ENCODE measurements around the gene CXCL13. TPM values are rescaled to one million over a fixed set of nuclear protein-coding genes. Genes with fewer than 3 reads are reported as not detected.

CXCL13 gene
- polyA plus RNA-seq, 2 of the 4 experiments (the other 2 are of a cell fraction): not detected

DNA sequence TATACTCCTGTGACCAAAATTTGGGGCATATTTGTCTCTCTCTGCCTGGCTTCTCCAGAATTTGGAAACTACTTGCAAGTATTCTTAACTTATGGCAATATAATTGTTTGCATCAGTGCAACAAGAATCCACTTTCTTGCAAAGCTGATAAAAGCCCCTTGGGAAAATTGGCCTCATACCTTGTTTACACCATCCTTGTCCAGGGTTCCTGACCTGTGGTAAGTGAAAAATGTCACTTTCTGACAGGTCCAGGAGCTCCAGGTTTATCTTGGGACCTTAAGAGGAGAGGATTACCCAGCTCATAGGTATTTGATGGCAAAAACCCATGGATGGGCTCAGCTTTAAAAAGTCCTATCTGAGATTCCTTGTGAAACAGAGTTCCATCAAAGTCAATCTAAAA is 29.3 kb upstream of the CXCL13 start:
- ATAC-seq (no peak), FAIRE-seq (no peak), DNase-seq (ENCODE audit: low read depth in 1 of 2, low spot score in 1 of 2) (no peak)
- ChIA-PET CTCF (interaction anchor here (1.1 to 2.1 kb wide), 2 partner anchors 14 to 25 kb away, joined by 3 to 5 read pairs; no protein-coding TSS in a partner anchor), POLR2A (no interaction called here)
- no peaks in the 10 kb centered on the region for H3K9me3 ChIP-seq
- H3K27ac ChIP-seq: no peak overlapping the region
- H3K4me2 ChIP-seq: no peak overlapping the region
- no peak for TF ChIP-seq HOXB13 (CRISPR knock-in tag; IDR thresholded peaks at IDR 0.05; ENCODE audit: low read depth)
- no peak for TF ChIP-seq CEBPB (IDR thresholded peaks at IDR 0.05)
- TF ChIP-seq POLR2AphosphoS2 (conservative IDR thresholded peaks at IDR 0.05; ENCODE audit: low read length): no peak
- TF ChIP-seq, protein P1, sequence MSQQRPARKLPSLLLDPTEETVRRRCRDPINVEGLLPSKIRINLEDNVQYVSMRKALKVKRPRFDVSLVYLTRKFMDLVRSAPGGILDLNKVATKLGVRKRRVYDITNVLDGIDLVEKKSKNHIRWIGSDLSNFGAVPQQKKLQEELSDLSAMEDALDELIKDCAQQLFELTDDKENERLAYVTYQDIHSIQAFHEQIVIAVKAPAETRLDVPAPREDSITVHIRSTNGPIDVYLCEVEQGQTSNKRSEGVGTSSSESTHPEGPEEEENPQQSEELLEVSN (IDR thresholded peaks at IDR 0.05; ENCODE audit: borderline replicate concordance, low read depth): no peak
- TF ChIP-seq ZFP36 (IDR thresholded peaks at IDR 0.05; ENCODE audit: borderline replicate concordance, partially characterized antibody): no peak
- TF ChIP-seq MAFK (IDR thresholded peaks at IDR 0.05; ENCODE audit: partially characterized antibody): no peak
- no peak for TF ChIP-seq EHF (CRISPR knock-in tag; IDR thresholded peaks at IDR 0.05)
- H3K4me1 ChIP-seq: peaks cover 11% of the 10 kb centered on the region; the same call in 2 of the 3 replicates
- no peak overlapping the region for H3K4me3 ChIP-seq

- TF ChIP-seq HDAC2 (IDR thresholded peaks at IDR 0.05): no peak
- no peak for TF ChIP-seq RFX5 (IDR thresholded peaks at IDR 0.05)
- TF ChIP-seq MAX (IDR thresholded peaks at IDR 0.05): no peak
- no peak for TF ChIP-seq MAZ (IDR thresholded peaks at IDR 0.05; ENCODE audit: borderline replicate concordance, low read depth, low read length)
- TF ChIP-seq HOXB13 (CRISPR knock-in tag; IDR thresholded peaks at IDR 0.05; ENCODE audit: low read depth): no peak
- no peak for TF ChIP-seq JUN (IDR thresholded peaks at IDR 0.05)
- Histone ChIP-seq H3K9me3 (no peaks in the 10 kb centered on the region), H3K4me3 (no peak overlapping the region), H3K4me1 (peaks cover 16% of the 10 kb centered on the region; the same call in 2 of the 3 replicates), H3K4me2 (no peak overlapping the region), H3K27ac (no peak overlapping the region)
- ATAC-seq (no peak), FAIRE-seq (no peak), DNase-seq (ENCODE audit: low read depth in 1 of 2, low spot score in 1 of 2) (no peak)
- ChIA-PET POLR2A (no interaction called here), CTCF (interaction anchor here (1.3 kb wide), 1 partner anchor 18 kb away, joined by 3 read pairs; no protein-coding TSS in a partner anchor)
- WGBS (ENCODE audit: missing lambda C conversion rate): 18% methylated on average over 2 of the region's 2 CpGs
Measured at GRCh38 chr4:77578145-77578544, 27.5 kb upstream of the CXCL13 start.

DNA sequence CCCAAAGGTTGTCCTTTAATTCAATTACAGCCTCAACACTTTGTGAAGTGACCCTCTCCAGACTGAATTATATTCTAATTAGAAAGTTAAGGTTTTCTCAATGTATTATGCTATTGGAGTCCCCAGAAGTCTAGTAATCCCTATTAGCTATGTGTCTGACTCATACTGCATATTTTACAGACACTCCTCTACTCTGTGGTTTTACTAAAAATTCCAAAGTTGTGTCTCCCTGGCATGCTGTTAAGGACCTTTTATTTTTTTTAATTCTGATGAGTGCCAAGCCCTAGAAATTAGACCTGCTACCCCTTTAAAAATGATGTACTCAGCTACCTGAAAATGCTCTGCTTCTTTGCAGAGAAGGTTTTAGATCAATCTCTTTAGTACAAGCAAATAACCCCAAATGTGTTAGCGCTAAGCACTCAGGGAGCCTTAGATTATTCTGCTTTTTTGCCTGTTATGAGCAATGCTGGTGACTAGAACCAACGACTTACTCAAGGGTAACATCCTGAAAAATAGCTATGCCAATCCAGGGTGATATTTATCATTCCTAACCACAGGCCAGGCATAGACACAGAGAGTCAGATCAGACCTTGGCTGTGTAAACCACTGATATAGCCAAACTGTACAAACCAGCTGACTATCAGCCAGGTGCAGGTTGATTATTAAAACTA is 26.1 kb upstream of the CXCL13 start:
- DNase-seq (ENCODE audit: low read depth in 1 of 2, low spot score in 1 of 2) (peak; percentile 15 to 23), ATAC-seq (peak; percentile 81 to 91; a peak in 5 of 6 replicates), FAIRE-seq (no peak)
- ChIA-PET POLR2A (interaction anchor here (0.6 kb wide), 2 partner anchors 42 to 179 kb away, joined by 3 read pairs; no protein-coding TSS in a partner anchor), CTCF (interaction anchor here (0.8 to 1.7 kb wide), 5 partner anchors 20 to 130 kb away, joined by 3 to 7 read pairs (median 3); no protein-coding TSS in a partner anchor)
- 10% methylated on average over 2 of the region's 2 CpGs for WGBS (ENCODE audit: missing lambda C conversion rate)
- Histone ChIP-seq H3K4me2 (peak overlapping the region; percentile 28; the same call in 2 of the 3 replicates), H3K4me3 (no peak overlapping the region), H3K27ac (peak overlapping the region in 1 of 2 experiments; percentile 62; a peak in 2 of 6 replicates), H3K9me3 (no peaks in the 10 kb centered on the region), H3K4me1 (peaks cover 16% of the 10 kb centered on the region; the same call in 2 of the 3 replicates)
- TF ChIP-seq BHLHE40 (IDR thresholded peaks at IDR 0.05; ENCODE audit: low read depth, low read length) (no peak), USF2 (IDR thresholded peaks at IDR 0.05) (no peak), TFCP2L1 (CRISPR knock-in tag; IDR thresholded peaks at IDR 0.05) (no peak), HOXA7 (CRISPR knock-in tag; IDR thresholded peaks at IDR 0.05) (no peak), CBX8 (IDR thresholded peaks at IDR 0.05) (no peak), MAX (IDR thresholded peaks at IDR 0.05) (no peak), FOXS1 (CRISPR knock-in tag; IDR thresholded peaks at IDR 0.05) (no peak)
- TF ChIP-seq, protein P2, sequence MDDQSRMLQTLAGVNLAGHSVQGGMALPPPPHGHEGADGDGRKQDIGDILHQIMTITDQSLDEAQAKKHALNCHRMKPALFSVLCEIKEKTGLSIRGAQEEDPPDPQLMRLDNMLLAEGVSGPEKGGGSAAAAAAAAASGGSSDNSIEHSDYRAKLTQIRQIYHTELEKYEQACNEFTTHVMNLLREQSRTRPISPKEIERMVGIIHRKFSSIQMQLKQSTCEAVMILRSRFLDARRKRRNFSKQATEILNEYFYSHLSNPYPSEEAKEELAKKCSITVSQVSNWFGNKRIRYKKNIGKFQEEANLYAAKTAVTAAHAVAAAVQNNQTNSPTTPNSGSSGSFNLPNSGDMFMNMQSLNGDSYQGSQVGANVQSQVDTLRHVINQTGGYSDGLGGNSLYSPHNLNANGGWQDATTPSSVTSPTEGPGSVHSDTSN (IDR thresholded peaks at IDR 0.05): no peak

All from A549 (cell line).